Lower leg skin (tissue), 3 donors: ENCODE measurements around the gene PRIMPOL.

Source experiments
- POLR2A ChIP-seq, 2 donors: fragments of 450-650 bp; IDR thresholded peaks; one replicate each; pipeline ENCODE4 v1.6.1; 2016 to 2017; ENCODE audit warnings: antibody characterized with exemption in 2 of 2, mild to moderate bottlenecking in 1 of 2, moderate library complexity in 1 of 2
- TF ChIP-seq, protein P1 (sequence below), 3 donors: fragments of 450-650 bp; IDR thresholded peaks; one replicate each; pipeline ENCODE4 v1.5.1; 2016; ENCODE audit warnings: antibody characterized with exemption in 3 of 3, mild to moderate bottlenecking in 3 of 3, moderate library complexity in 2 of 3

- TF ChIP-seq, protein P1, sequence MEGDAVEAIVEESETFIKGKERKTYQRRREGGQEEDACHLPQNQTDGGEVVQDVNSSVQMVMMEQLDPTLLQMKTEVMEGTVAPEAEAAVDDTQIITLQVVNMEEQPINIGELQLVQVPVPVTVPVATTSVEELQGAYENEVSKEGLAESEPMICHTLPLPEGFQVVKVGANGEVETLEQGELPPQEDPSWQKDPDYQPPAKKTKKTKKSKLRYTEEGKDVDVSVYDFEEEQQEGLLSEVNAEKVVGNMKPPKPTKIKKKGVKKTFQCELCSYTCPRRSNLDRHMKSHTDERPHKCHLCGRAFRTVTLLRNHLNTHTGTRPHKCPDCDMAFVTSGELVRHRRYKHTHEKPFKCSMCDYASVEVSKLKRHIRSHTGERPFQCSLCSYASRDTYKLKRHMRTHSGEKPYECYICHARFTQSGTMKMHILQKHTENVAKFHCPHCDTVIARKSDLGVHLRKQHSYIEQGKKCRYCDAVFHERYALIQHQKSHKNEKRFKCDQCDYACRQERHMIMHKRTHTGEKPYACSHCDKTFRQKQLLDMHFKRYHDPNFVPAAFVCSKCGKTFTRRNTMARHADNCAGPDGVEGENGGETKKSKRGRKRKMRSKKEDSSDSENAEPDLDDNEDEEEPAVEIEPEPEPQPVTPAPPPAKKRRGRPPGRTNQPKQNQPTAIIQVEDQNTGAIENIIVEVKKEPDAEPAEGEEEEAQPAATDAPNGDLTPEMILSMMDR (IDR thresholded peaks at IDR 0.05) = no peak
- no peak for TF ChIP-seq POLR2A (IDR thresholded peaks at IDR 0.05)
Measured at GRCh38 chr4:184694412-184694956, 44.9 kb downstream of the PRIMPOL start.
